GM23338 (cell line): Measurements from ENCODE around the gene CHRM4. TPM values are rescaled to one million over a fixed set of nuclear protein-coding genes. Genes with fewer than 3 reads are reported as not detected.

Source experiments
- ATAC-seq: fragments of 200-7000 bp; cut with Tn5 transposase; 3 replicates; pipeline ENCODE4 v1.9.1; 2020
- DNase-seq: peaks from one replicate; pipeline ENCODE4 v3.0.0-alpha.2; 2015; ENCODE audit warnings: low spot score
- H2AFZ ChIP-seq: fragments of 200-600 bp; sonication (generic); 2 replicates; pipeline ENCODE4 v1.8.0; 2016; ENCODE audit warnings: antibody characterized with exemption, mild to moderate bottlenecking, moderate library complexity
- H3F3A ChIP-seq: fragments of 200-600 bp; sonication (generic); replicated peaks from 2 replicates; pipeline ENCODE4 v1.8.0; 2017; ENCODE audit warnings: antibody characterized with exemption, mixed run types, low read depth
- H3K27ac ChIP-seq: fragments of 200-600 bp; sonication (generic); 2 replicates; pipeline ENCODE4 v1.6.1; 2016; ENCODE audit warnings: low read depth
- H3K27me3 ChIP-seq: fragments of 200-600 bp; sonication (generic); 2 replicates; pipeline ENCODE4 v1.8.0; 2016; ENCODE audit warnings: mild to moderate bottlenecking, mixed run types, moderate library complexity; ENCODE audit not compliant: insufficient read depth
- H3K36me3 ChIP-seq: fragments of 200-600 bp; sonication (generic); 2 replicates; pipeline ENCODE4 v1.8.0; 2016; ENCODE audit warnings: mild to moderate bottlenecking; ENCODE audit not compliant: insufficient read depth
- H3K4me1 ChIP-seq: fragments of 200-600 bp; sonication (generic); 2 replicates; pipeline ENCODE4 v1.8.0; 2016; ENCODE audit warnings: mild to moderate bottlenecking, moderate library complexity; ENCODE audit not compliant: insufficient read depth
- H3K4me2 ChIP-seq: fragments of 200-600 bp; sonication (generic); 2 replicates; pipeline ENCODE4 v1.7.1; 2017; ENCODE audit warnings: mixed run types
- H3K4me3 ChIP-seq: fragments of 200-600 bp; sonication (generic); 2 replicates; pipeline ENCODE4 v1.6.1; 2016; ENCODE audit warnings: mixed run types
- H3K79me2 ChIP-seq: fragments of 200-600 bp; sonication (generic); replicated peaks from 2 replicates; pipeline ENCODE4 v1.8.0; 2017; ENCODE audit warnings: mild to moderate bottlenecking; ENCODE audit not compliant: insufficient read depth
- H3K9me2 ChIP-seq: fragments of 200-600 bp; sonication (generic); 2 replicates; pipeline ENCODE4 v1.8.0; 2017; ENCODE audit not compliant: insufficient read depth
- H4K20me1 ChIP-seq: fragments of 200-600 bp; sonication (generic); replicated peaks from 2 replicates; pipeline ENCODE4 v1.8.0; 2017; ENCODE audit warnings: mild to moderate bottlenecking; ENCODE audit not compliant: insufficient read depth
- H3K27ac Mint-ChIP-seq: 2 replicates; pipeline ENCODE4 v1.8.0; 2020; ENCODE audit warnings: inconsistent platforms, mild to moderate bottlenecking, moderate library complexity, mixed read lengths
- H3K27me3 Mint-ChIP-seq: 3 replicates; pipeline ENCODE4 v1.8.0; 2022; ENCODE audit warnings: low read depth, mild to moderate bottlenecking, moderate library complexity, mixed read lengths, inconsistent platforms; ENCODE audit not compliant: insufficient read depth, poor library complexity
- H3K36me3 Mint-ChIP-seq: 3 replicates; pipeline ENCODE4 v1.8.0; 2021; ENCODE audit warnings: low read depth, mild to moderate bottlenecking, inconsistent platforms, moderate library complexity, mixed read lengths
- H3K4me1 Mint-ChIP-seq: 3 replicates; pipeline ENCODE4 v1.8.0; 2020; ENCODE audit warnings: mild to moderate bottlenecking, inconsistent platforms, mixed read lengths
- H3K4me3 Mint-ChIP-seq: 3 replicates; pipeline ENCODE4 v1.8.0; 2021; ENCODE audit warnings: moderate library complexity, mild to moderate bottlenecking, inconsistent platforms, mixed read lengths
- H3K9me3 Mint-ChIP-seq: 3 replicates; pipeline ENCODE4 v1.8.0; 2020; ENCODE audit warnings: moderate library complexity, mild to moderate bottlenecking, inconsistent platforms, mixed read lengths
- EZH2phosphoT487 ChIP-seq: fragments of 200-600 bp; sonication (generic); IDR thresholded peaks from one replicate; pipeline ENCODE4 v1.8.1; 2018; ENCODE audit warnings: antibody characterized with exemption; ENCODE audit not compliant: unreplicated experiment
- JUNB ChIP-seq: IDR thresholded peaks from one replicate; pipeline ENCODE4 v1.6.1; 2016; ENCODE audit warnings: antibody characterized with exemption; ENCODE audit not compliant: unreplicated experiment
- NANOG ChIP-seq: IDR thresholded peaks from 2 replicates; pipeline ENCODE4 v1.6.1; 2016; ENCODE audit warnings: antibody characterized with exemption, borderline replicate concordance
- POLR2AphosphoS5 ChIP-seq: IDR thresholded peaks from 2 replicates; pipeline ENCODE4 v1.6.1; 2016; ENCODE audit warnings: antibody characterized with exemption, low read depth
- ZNF114 ChIP-seq: fragments of 250-450 bp; sonication (Bioruptor Pico); IDR thresholded peaks from 2 replicates; pipeline ENCODE4 v1.5.0; 2020; ENCODE audit warnings: mild to moderate bottlenecking, moderate library complexity
- ZNF331 ChIP-seq: fragments of 250-450 bp; sonication (Bioruptor Pico); IDR thresholded peaks from 2 replicates; pipeline ENCODE4 v1.5.0; 2020; ENCODE audit warnings: low read depth, mild to moderate bottlenecking, moderate library complexity
- ZNF462 ChIP-seq: fragments of 250-450 bp; sonication (Bioruptor Pico); IDR thresholded peaks from 2 replicates; pipeline ENCODE4 v1.5.0; 2020; ENCODE audit warnings: mild to moderate bottlenecking, moderate library complexity
- polyA plus RNA-seq: library from polyadenylated mRNA; unstranded; fragments of >200 nt; fragmentation: Nextera tagmentation; extraction: Ambion mirVana; gene quantifications from 2 replicates; pipeline ENCODE4 v1.2.1, GENCODE V29; 2016
- total RNA-seq: library from RNA; depleted of rRNA; stranded (reverse); fragments of >200 nt; shearing (Covaris generic); gene quantifications from 2 replicates; pipeline ENCODE4 v1.2.3, GENCODE V29; 2014

Gene CHRM4
- total and polyA plus RNA-seq, 2 experiments from 2014 or later = 0.97 TPM; not detected in 1

DNA sequence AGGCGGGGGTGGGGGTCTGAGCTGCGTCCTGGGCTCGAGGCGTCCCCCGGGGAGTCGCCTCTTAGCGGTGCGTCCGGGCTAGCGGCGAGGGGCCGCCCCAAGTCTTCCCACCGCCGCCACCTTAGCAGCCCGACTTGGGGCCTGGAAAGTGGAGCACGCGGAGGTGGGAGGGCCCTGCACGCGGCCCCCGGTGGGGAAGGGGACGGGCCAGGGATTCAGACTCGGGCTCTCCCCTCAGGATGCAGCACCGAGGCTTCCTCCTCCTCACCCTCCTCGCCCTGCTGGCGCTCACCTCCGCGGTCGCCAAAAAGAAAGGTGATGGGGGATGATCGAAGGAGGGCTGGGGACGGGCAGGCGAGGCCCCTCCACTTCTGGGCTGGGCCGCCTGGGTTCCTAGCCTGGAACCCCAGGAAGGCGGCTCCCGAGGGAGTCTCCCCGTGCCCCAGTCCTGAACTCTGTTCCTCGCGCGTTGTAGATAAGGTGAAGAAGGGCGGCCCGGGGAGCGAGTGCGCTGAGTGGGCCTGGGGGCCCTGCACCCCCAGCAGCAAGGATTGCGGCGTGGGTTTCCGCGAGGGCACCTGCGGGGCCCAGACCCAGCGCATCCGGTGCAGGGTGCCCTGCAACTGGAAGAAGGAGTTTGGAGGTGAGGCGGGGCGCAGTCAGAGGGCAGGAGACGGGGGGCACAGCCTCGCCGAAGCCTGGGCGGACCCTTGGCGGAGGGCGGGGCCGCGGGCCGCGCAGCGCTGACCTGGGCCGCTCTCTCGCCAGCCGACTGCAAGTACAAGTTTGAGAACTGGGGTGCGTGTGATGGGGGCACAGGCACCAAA is 9.5 kb downstream of the CHRM4 start:
- Histone ChIP-seq H3K79me2 (no peaks in the 10 kb centered on the region), H3K27me3 (peaks cover 1% of the 10 kb centered on the region; the same call in 1 of the 2 replicates), H3K4me1 (peaks cover 19% of the 10 kb centered on the region), H3F3A (peaks cover 35% of the 10 kb centered on the region), H3K9me2 (no peaks in the 10 kb centered on the region), H2AFZ (peak overlapping the region; percentile 59), H3K4me2 (peak overlapping the region; percentile 97), H3K27ac (0 out of 2 replicates have a peak overlapping the region, but pooled peaks have one; percentile 9), H3K4me3 (peak overlapping the region; percentile 93), H4K20me1 (no peaks in the 10 kb centered on the region; the same call in 1 of the 2 replicates), H3K36me3 (no peaks in the 10 kb centered on the region; the same call in 1 of the 2 replicates)
- peak; percentile 63 for DNase-seq
- H3K27me3 Mint-ChIP-seq = peaks cover 26% of the 10 kb centered on the region
- peaks cover 20% of the 10 kb centered on the region for H3K36me3 Mint-ChIP-seq
- H3K4me3 Mint-ChIP-seq = peak overlapping the region; percentile 83
- peaks cover 25% of the 10 kb centered on the region for H3K4me1 Mint-ChIP-seq
- ATAC-seq = peak; percentile 13
- TF ChIP-seq ZNF331 (CRISPR knock-in tag) (no peak), ZNF462 (CRISPR knock-in tag) (no peak), ZNF114 (no peak), NANOG (no peak), EZH2phosphoT487 (no peak), JUNB (no peak), POLR2AphosphoS5 (peak; percentile 67)
- H3K27ac Mint-ChIP-seq = no peak overlapping the region
- H3K9me3 Mint-ChIP-seq = no peaks in the 10 kb centered on the region; the same call in 2 of the 3 replicates
